IMR-90 (cell line): Measurements from ENCODE around the gene PTPRK. TPM values are rescaled to one million over a fixed set of nuclear protein-coding genes. Genes with fewer than 3 reads are reported as not detected.

Experiments
- ATAC-seq: fragments of 200-7000 bp; cut with Tn5 transposase; 2 replicates; pipeline ENCODE4 v1.9.1; 2020; ENCODE audit warnings: low read depth, mild to moderate bottlenecking, moderate library complexity
- BruUV-seq: library from RNA; stranded (reverse); fragments of 400-500 nt; replicated peaks from 2 replicates; lab custom pipeline; 2021; lab: Mats Ljungman, UMichigan
- CTCF ChIA-PET: fragments of 300-600 bp; formaldehyde crosslinking; extraction: SDS; loops from one replicate; lab custom pipeline; 2021; ENCODE audit warnings: antibody characterized with exemption; lab: Yijun Ruan, JAX
- POLR2A ChIA-PET: fragments of 300-600 bp; sonication (Branson Sonifier 250); formaldehyde crosslinking; loops from one replicate; lab custom pipeline; 2022; ENCODE audit warnings: antibody characterized with exemption; ENCODE audit not compliant: unreplicated experiment; lab: Charles Lee
- DNase-seq: peaks from one replicate; pipeline ENCODE4 v3.0.0; 2013
- H2AFZ ChIP-seq: replicated peaks from 2 replicates; pipeline ENCODE3; 2013; ENCODE audit warnings: low read length, mild to moderate bottlenecking; ENCODE audit not compliant: poor library complexity
- H2AK5ac ChIP-seq: 2 replicates; pipeline ENCODE4 v1.6.1; 2013; ENCODE audit warnings: low read depth, low read length, inconsistent platforms
- H2AK9ac ChIP-seq: replicated peaks from 2 replicates; pipeline ENCODE3; 2013; ENCODE audit warnings: mild to moderate bottlenecking, low read depth, low read length, moderate library complexity; ENCODE audit not compliant: poor library complexity
- H2BK120ac ChIP-seq: 2 replicates; pipeline ENCODE4 v1.6.1; 2013; ENCODE audit warnings: low read depth, low read length, inconsistent platforms
- H2BK15ac ChIP-seq: 3 replicates; pipeline ENCODE4 v1.6.1; 2013; ENCODE audit warnings: low read depth, low read length, inconsistent platforms
- H2BK20ac ChIP-seq: 2 replicates; pipeline ENCODE4 v1.6.1; 2013; ENCODE audit warnings: low read depth, mild to moderate bottlenecking, inconsistent platforms, low read length, moderate library complexity
- H2BK5ac ChIP-seq: 2 replicates; pipeline ENCODE4 v1.6.1; 2013; ENCODE audit warnings: mild to moderate bottlenecking, low read depth, low read length, inconsistent platforms; ENCODE audit not compliant: poor library complexity, severe bottlenecking
- H3K14ac ChIP-seq: replicated peaks from 2 replicates; pipeline ENCODE4 v1.6.1; 2013; ENCODE audit warnings: low read depth, low read length, inconsistent platforms
- H3K18ac ChIP-seq: 2 replicates; pipeline ENCODE4 v1.6.1; 2013; ENCODE audit warnings: low read depth, low read length, control low read depth
- H3K23ac ChIP-seq: 2 replicates; pipeline ENCODE4 v1.6.1; 2013; ENCODE audit warnings: low read depth, low read length, inconsistent platforms
- H3K27ac ChIP-seq: 2 replicates; pipeline ENCODE4 v1.5.1; 2013; ENCODE audit warnings: mild to moderate bottlenecking, control low read depth, low read length; ENCODE audit not compliant: insufficient read depth
- H3K27me3 ChIP-seq: 2 replicates; pipeline ENCODE4 v1.6.1; 2013; ENCODE audit warnings: low read length; ENCODE audit not compliant: control insufficient read depth, insufficient read depth
- H3K36me3 ChIP-seq: 2 replicates; pipeline ENCODE4 v1.6.1; 2013; ENCODE audit warnings: low read length, mixed read lengths; ENCODE audit not compliant: control insufficient read depth, insufficient read depth
- H3K4ac ChIP-seq: 2 replicates; pipeline ENCODE4 v1.6.1; 2013; ENCODE audit warnings: low read depth, low read length, inconsistent platforms
- H3K4me1 ChIP-seq: 2 replicates; pipeline ENCODE4 v1.6.1; 2013; ENCODE audit warnings: low read length, mixed read lengths; ENCODE audit not compliant: control insufficient read depth, insufficient read depth
- H3K4me2 ChIP-seq: 2 replicates; pipeline ENCODE4 v1.6.1; 2013; ENCODE audit warnings: low read depth, mild to moderate bottlenecking, control low read depth, low read length, moderate library complexity
- H3K4me3 ChIP-seq: 2 replicates; pipeline ENCODE4 v1.5.1; 2013; ENCODE audit warnings: low read depth, mild to moderate bottlenecking, control low read depth, low read length, moderate library complexity; ENCODE audit not compliant: insufficient read depth
- H3K56ac ChIP-seq: 2 replicates; pipeline ENCODE4 v1.6.1; 2013; ENCODE audit warnings: low read length, inconsistent platforms; ENCODE audit not compliant: insufficient read depth; ENCODE audit errors: extremely low read depth
- H3K79me1 ChIP-seq, 2 experiments: 2 replicates each; pipeline ENCODE4 v1.6.1; 2013; ENCODE audit warnings: low read length in 2 of 2, inconsistent platforms in 1 of 2, low read depth in 1 of 2
- H3K9ac ChIP-seq: 2 replicates; pipeline ENCODE4 v1.6.1; 2013; ENCODE audit warnings: low read depth, low read length, control low read depth
- H3K9me1 ChIP-seq: 2 replicates; pipeline ENCODE4 v1.6.1; 2013; ENCODE audit warnings: low read length, inconsistent platforms; ENCODE audit not compliant: insufficient read depth
- H3K9me3 ChIP-seq: 2 replicates; pipeline ENCODE4 v1.6.1; 2013; ENCODE audit warnings: low read length; ENCODE audit not compliant: control insufficient read depth, insufficient read depth
- H4K20me1 ChIP-seq: 2 replicates; pipeline ENCODE4 v1.6.1; 2013; ENCODE audit warnings: low read length, inconsistent platforms; ENCODE audit not compliant: insufficient read depth
- H4K5ac ChIP-seq: 2 replicates; pipeline ENCODE4 v1.6.1; 2013; ENCODE audit warnings: mild to moderate bottlenecking, low read depth, low read length, control low read depth
- H4K8ac ChIP-seq, 2 experiments: 2 replicates each; pipeline ENCODE4 v1.6.1; 2013; ENCODE audit warnings: low read depth in 2 of 2, low read length in 2 of 2, control low read depth in 1 of 2, inconsistent platforms in 1 of 2
- H4K91ac ChIP-seq: 2 replicates; pipeline ENCODE4 v1.6.1; 2013; ENCODE audit warnings: low read depth, low read length, inconsistent platforms; ENCODE audit not compliant: insufficient read depth
- BHLHE40 ChIP-seq: fragments of 150-350 bp; IDR thresholded peaks from 2 replicates; pipeline ENCODE4 v1.6.1; 2016; ENCODE audit warnings: mild to moderate bottlenecking, low read depth, low read length
- CEBPB ChIP-seq: IDR thresholded peaks from 2 replicates; pipeline ENCODE4 v1.6.1; 2012; ENCODE audit warnings: low read depth, low read length, improper control_type of control experiment
- CHD1 ChIP-seq: IDR thresholded peaks from 2 replicates; pipeline ENCODE4 v1.6.1; 2012; ENCODE audit warnings: low read depth, low read length, improper control_type of control experiment
- CTCF ChIP-seq: conservative IDR thresholded peaks from 2 replicates; pipeline ENCODE4 v1.5.1; 2012; ENCODE audit warnings: mild to moderate bottlenecking, low read depth, low read length, improper control_type of control experiment
- ELK1 ChIP-seq: fragments of 150-350 bp; IDR thresholded peaks from 2 replicates; pipeline ENCODE4 v1.6.1; 2016; ENCODE audit warnings: low read depth, mild to moderate bottlenecking, low read length, moderate library complexity, borderline replicate concordance
- FOS ChIP-seq: fragments of 150-350 bp; IDR thresholded peaks from 2 replicates; pipeline ENCODE4 v1.6.1; 2016; ENCODE audit warnings: low read depth, low read length
- MAFK ChIP-seq: IDR thresholded peaks from 2 replicates; pipeline ENCODE4 v1.6.1; 2012; ENCODE audit warnings: low read depth, low read length, improper control_type of control experiment
- MAZ ChIP-seq: IDR thresholded peaks from 2 replicates; pipeline ENCODE4 v1.6.1; 2012; ENCODE audit warnings: low read depth, mild to moderate bottlenecking, low read length, improper control_type of control experiment, moderate library complexity, borderline replicate concordance
- MXI1 ChIP-seq: IDR thresholded peaks from 2 replicates; pipeline ENCODE4 v1.6.1; 2012; ENCODE audit warnings: low read depth, mild to moderate bottlenecking, low read length, moderate library complexity, borderline replicate concordance
- NFE2L2 ChIP-seq: fragments of 150-350 bp; IDR thresholded peaks from 2 replicates; pipeline ENCODE4 v1.6.1; 2016; ENCODE audit warnings: low read depth, mild to moderate bottlenecking, low read length
- POLR2A ChIP-seq: IDR thresholded peaks from 2 replicates; pipeline ENCODE4 v1.6.1; 2012; ENCODE audit warnings: mild to moderate bottlenecking, low read depth, low read length
- RAD21 ChIP-seq: IDR thresholded peaks from 2 replicates; pipeline ENCODE4 v1.6.1; 2012; ENCODE audit warnings: low read length, improper control_type of control experiment
- RCOR1 ChIP-seq: IDR thresholded peaks from 2 replicates; pipeline ENCODE4 v1.6.1; 2012; ENCODE audit warnings: mild to moderate bottlenecking, low read length, improper control_type of control experiment; ENCODE audit not compliant: insufficient replicate concordance
- RFX5 ChIP-seq: IDR thresholded peaks from 2 replicates; pipeline ENCODE4 v1.8.0; 2012; ENCODE audit warnings: low read depth, mild to moderate bottlenecking, low read length, moderate library complexity
- SMC3 ChIP-seq: fragments of 150-350 bp; IDR thresholded peaks from 2 replicates; pipeline ENCODE4 v1.6.1; 2016; ENCODE audit warnings: low read depth, mild to moderate bottlenecking, antibody characterized with exemption, low read length, moderate library complexity
- USF2 ChIP-seq: fragments of 150-350 bp; IDR thresholded peaks from 2 replicates; pipeline ENCODE4 v1.6.1; 2017; ENCODE audit warnings: mild to moderate bottlenecking, antibody characterized with exemption, low read length, low read depth
- WGBS, 2 experiments: methylation state at CpG; one replicate each; pipeline versions ENCODE4 v1.1.5 to v1.1.7; 2013; ENCODE audit warnings: missing lambda C conversion rate in 2 of 2; ENCODE audit not compliant: insufficient read length in 1 of 2; ENCODE audit errors: extremely low coverage in 2 of 2; 5-methylcytosine and 5-hydroxymethylcytosine counted together
- dilution Hi-C: fragments of 300-500 bp; cut with HindIII; formaldehyde crosslinking; loops from one replicate; pipeline ENCODE4 v1.14.3; 2018; ENCODE audit warnings: low sequenced_read_pairs; ENCODE audit not compliant: unreplicated experiment
- in situ Hi-C: fragments of 300-500 bp; cut with MboI; formaldehyde crosslinking; loops from 3 replicates; pipeline ENCODE4 v1.14.3; 2019; ENCODE audit warnings: low sequenced_read_pairs, inconsistent platforms, mixed read lengths
- intact Hi-C: fragments of 100-400 bp; cut with micrococcal nuclease; formaldehyde crosslinking; loops from 2 replicates; pipeline ENCODE4 v1.10.0; 2022
- polyA plus RNA-seq, 3 experiments: library from polyadenylated mRNA; depleted of rRNA; stranded (reverse); fragments of >200 nt; gene quantifications; 2 replicates each; pipeline ENCODE4 v1.2.3, GENCODE V29; 2012; ENCODE audit warnings: low replicate concordance in 1 of 3
- total RNA-seq: library from RNA; depleted of rRNA; stranded (reverse); fragments of >200 nt; gene quantifications from 2 replicates; pipeline ENCODE4 v1.2.3, GENCODE V29; 2012

Gene PTPRK
- total and polyA plus RNA-seq, 2 of the 4 experiments (the other 2 are of a cell fraction) = 18.0 to 80.8 TPM

- Histone ChIP-seq H3K36me3 (peaks cover 9% of the 10 kb centered on the region; the same call in 1 of the 2 replicates), H3K56ac (no peak overlapping the region), H3K14ac (no peak overlapping the region), H2AFZ (no peak overlapping the region), H3K9me3 (peaks cover 5% of the 10 kb centered on the region; the same call in 1 of the 2 replicates), H3K4me2 (no peak overlapping the region), H2BK15ac (no peak overlapping the region), H3K4me1 (no peaks in the 10 kb centered on the region), H2BK20ac (no peak overlapping the region), H3K27me3 (no peaks in the 10 kb centered on the region), H3K9ac (no peak overlapping the region), H2BK5ac (no peak overlapping the region), H3K79me1 (peaks cover 35 to 61% of the 10 kb centered on the region in 2 experiments), H3K4ac (no peak overlapping the region), H2BK120ac (no peak overlapping the region), H4K91ac (no peak overlapping the region), H3K27ac (no peak overlapping the region), H3K9me1 (no peaks in the 10 kb centered on the region), H3K4me3 (no peak overlapping the region), H3K23ac (no peak overlapping the region), H2AK5ac (no peak overlapping the region), H4K20me1 (peaks cover 6% of the 10 kb centered on the region; the same call in 1 of the 2 replicates), H2AK9ac (no peak overlapping the region), H4K5ac (no peak overlapping the region), H3K18ac (no peak overlapping the region), H4K8ac (no peak overlapping the region)
- WGBS, 2 experiments = no CpG with 5 or more reads among the region's 1 CpG
- no peak for DNase-seq
- BruUV-seq = no TSS peak
- in situ Hi-C loops = no loop called here
- ChIA-PET POLR2A (no interaction called here), CTCF (interaction anchor here (0.6 kb wide), 1 partner anchor 137 kb away, joined by 3 read pairs; no protein-coding TSS in a partner anchor)
- TF ChIP-seq ELK1 (no peak), RCOR1 (no peak), MAFK (no peak), MXI1 (no peak), BHLHE40 (no peak), NFE2L2 (no peak), POLR2A (no peak), SMC3 (no peak), RAD21 (no peak), USF2 (no peak), CHD1 (no peak), MAZ (no peak), RFX5 (no peak), FOS (no peak), CTCF (no peak), CEBPB (no peak)
- intact Hi-C loops = no loop called here
- dilution Hi-C loops = no loop called here
- no peak for ATAC-seq
Observed at GRCh38 chr6:128415387-128415786, 105.0 kb downstream of the PTPRK start.
